ENCODE results near the gene AGAP1. TPM values are rescaled to one million over a fixed set of nuclear protein-coding genes. Genes with fewer than 3 reads are reported as not detected.

The AGAP1 gene
- polyA plus RNA-seq, 2 of the 4 experiments (the other 2 are of a cell fraction): 20.2 to 21.9 TPM

DNA sequence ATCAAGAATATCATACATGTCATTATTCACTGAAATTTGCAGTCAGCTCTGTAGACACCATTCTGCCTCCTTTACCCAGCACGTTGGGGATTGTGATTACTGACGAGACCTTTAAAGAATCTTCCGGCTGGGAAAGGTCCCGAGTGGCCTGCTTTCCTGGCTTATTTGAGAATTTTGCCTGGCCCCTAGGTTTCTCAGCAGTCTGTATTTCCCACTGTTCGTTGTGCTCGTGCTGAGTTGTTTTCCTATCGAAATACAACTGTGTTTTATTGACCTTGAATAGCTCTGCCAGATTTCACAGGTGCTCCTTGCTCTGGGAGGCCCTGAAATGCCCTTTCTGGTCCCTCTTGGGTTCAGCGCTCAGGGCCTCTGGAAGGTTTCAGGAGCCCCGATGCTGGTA, 94.9 kb downstream of the AGAP1 start:
- H3K4me2 ChIP-seq: no peak overlapping the region
- no peak for FAIRE-seq
- ChIA-PET POLR2A (no interaction called here), CTCF (interaction anchor here (0.5 to 1.7 kb wide), 4 partner anchors 157 to 586 kb away, joined by 3 to 6 read pairs (median 4); no protein-coding TSS in a partner anchor)
- no peak for ATAC-seq
- TF ChIP-seq TP53 (CRISPR knock-in tag; IDR thresholded peaks at IDR 0.05): no peak
- no peak for TF ChIP-seq ESRRA (IDR thresholded peaks at IDR 0.05; ENCODE audit: borderline replicate concordance, low read length)
- no peak for TF ChIP-seq KDM5A (IDR thresholded peaks at IDR 0.05)
- TF ChIP-seq CHD2 (IDR thresholded peaks at IDR 0.05; ENCODE audit: low read length, partially characterized antibody): no peak
- no peak for TF ChIP-seq HES2 (IDR thresholded peaks at IDR 0.05)
- no peak for TF ChIP-seq RAD21 (conservative IDR thresholded peaks at IDR 0.05 in 1 of 2, IDR thresholded peaks at IDR 0.05 in 1 of 2)
- TF ChIP-seq SREBF2 (IDR thresholded peaks at IDR 0.05): no peak
- TF ChIP-seq MYC (IDR thresholded peaks at IDR 0.05; ENCODE audit: borderline replicate concordance, low read length): no peak
- no peak for TF ChIP-seq ZSCAN20 (CRISPR knock-in tag; IDR thresholded peaks at IDR 0.05)
- no peak for TF ChIP-seq HDAC2 (IDR thresholded peaks at IDR 0.05)
- no peak for TF ChIP-seq EHF (CRISPR knock-in tag; IDR thresholded peaks at IDR 0.05)
- TF ChIP-seq NPAS2 (CRISPR knock-in tag; IDR thresholded peaks at IDR 0.05; ENCODE audit: borderline replicate concordance): no peak
- TF ChIP-seq RNF2 (IDR thresholded peaks at IDR 0.05; ENCODE audit: borderline replicate concordance, low read depth): no peak
- TF ChIP-seq SMC3 (IDR thresholded peaks at IDR 0.05): no peak
- TF ChIP-seq ZC3H11A (IDR thresholded peaks at IDR 0.05): no peak
- TF ChIP-seq ZFP36 (IDR thresholded peaks at IDR 0.05; ENCODE audit: borderline replicate concordance, partially characterized antibody): no peak
- no peak for TF ChIP-seq JUNB (IDR thresholded peaks at IDR 0.05)
- TF ChIP-seq BHLHE40 (IDR thresholded peaks at IDR 0.05; ENCODE audit: low read depth, low read length): no peak
- no peak for TF ChIP-seq FOXS1 (CRISPR knock-in tag; IDR thresholded peaks at IDR 0.05)
- TF ChIP-seq CHD4 (IDR thresholded peaks at IDR 0.05; ENCODE audit: borderline replicate concordance): no peak
- no peak for DNase-seq (ENCODE audit: low read depth in 1 of 2, low spot score in 1 of 2)
- H3K4me1 ChIP-seq: peaks cover 2% of the 10 kb centered on the region
- H3K27ac ChIP-seq: no peak overlapping the region
- no peaks in the 10 kb centered on the region for H3K9me3 ChIP-seq
- no peak overlapping the region for H3K4me3 ChIP-seq
- 91% methylated on average over 9 of the region's 9 CpGs for WGBS (ENCODE audit: missing lambda C conversion rate)

DNA sequence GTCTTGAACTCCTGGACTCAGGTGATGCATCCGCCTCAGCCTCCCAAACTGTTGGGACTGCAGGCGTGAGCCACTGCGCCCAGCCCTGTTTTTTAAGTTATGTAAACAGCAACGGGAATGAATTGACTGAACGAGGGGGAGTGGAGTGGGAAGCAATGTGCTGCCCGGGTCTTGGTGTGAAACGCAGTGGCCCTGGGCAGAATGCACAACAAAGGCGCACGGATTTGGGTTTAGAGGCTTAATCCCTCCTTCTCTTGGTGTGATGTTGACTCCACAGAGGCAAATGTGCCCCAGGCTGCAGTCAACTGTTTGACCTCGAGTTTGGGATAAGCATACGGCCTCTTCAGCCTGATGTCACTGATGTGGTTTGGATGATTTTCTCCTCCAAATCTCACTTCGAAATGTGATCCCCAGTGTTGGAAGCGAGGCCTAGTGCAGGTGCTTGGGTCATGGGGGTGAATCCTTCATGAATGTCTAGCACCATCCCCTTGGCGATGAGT, 97.4 kb downstream of the AGAP1 start:
- Histone ChIP-seq H3K27ac (no peak overlapping the region), H3K4me3 (no peak overlapping the region), H3K4me1 (peaks cover 8% of the 10 kb centered on the region), H3K9me3 (no peaks in the 10 kb centered on the region), H3K4me2 (no peak overlapping the region)
- TF ChIP-seq EHF (CRISPR knock-in tag; IDR thresholded peaks at IDR 0.05) (no peak), RAD21 (conservative IDR thresholded peaks at IDR 0.05 in 1 of 2, IDR thresholded peaks at IDR 0.05 in 1 of 2) (no peak), FOXS1 (CRISPR knock-in tag; IDR thresholded peaks at IDR 0.05) (no peak), HOXA7 (CRISPR knock-in tag; IDR thresholded peaks at IDR 0.05) (no peak), NFE2L2 (conservative IDR thresholded peaks at IDR 0.05; ENCODE audit: low read length) (no peak), ZSCAN20 (CRISPR knock-in tag; IDR thresholded peaks at IDR 0.05) (no peak)
- TF ChIP-seq, protein P1, sequence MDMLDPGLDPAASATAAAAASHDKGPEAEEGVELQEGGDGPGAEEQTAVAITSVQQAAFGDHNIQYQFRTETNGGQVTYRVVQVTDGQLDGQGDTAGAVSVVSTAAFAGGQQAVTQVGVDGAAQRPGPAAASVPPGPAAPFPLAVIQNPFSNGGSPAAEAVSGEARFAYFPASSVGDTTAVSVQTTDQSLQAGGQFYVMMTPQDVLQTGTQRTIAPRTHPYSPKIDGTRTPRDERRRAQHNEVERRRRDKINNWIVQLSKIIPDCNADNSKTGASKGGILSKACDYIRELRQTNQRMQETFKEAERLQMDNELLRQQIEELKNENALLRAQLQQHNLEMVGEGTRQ (IDR thresholded peaks at IDR 0.05): no peak
- WGBS (ENCODE audit: missing lambda C conversion rate): 95% methylated on average over 14 of the region's 14 CpGs
- ChIA-PET POLR2A (no interaction called here), CTCF (interaction anchor here (0.6 to 9.6 kb wide), 3 partner anchors 154 to 830 kb away, joined by 3 to 205 read pairs (median 190); no protein-coding TSS in a partner anchor)
- no peak for FAIRE-seq
- no peak for ATAC-seq
- DNase-seq (ENCODE audit: low read depth in 1 of 2, low spot score in 1 of 2): no peak

GRCh38 chr2:235591921-235592320, 98.1 kb downstream of the AGAP1 start:
- CTCF ChIA-PET: interaction anchor here (0.8 to 9.6 kb wide), 3 partner anchors 40 to 453 kb away, joined by 3 to 205 read pairs (median 190); no protein-coding TSS in a partner anchor
- no peak for ATAC-seq

More at GRCh38 chr2:235591921-235592320, 98.1 kb downstream of the AGAP1 start:
- DNase-seq (ENCODE audit: low read depth in 1 of 2, low spot score in 1 of 2): no peak
- no peak for FAIRE-seq
- H3K4me3 ChIP-seq: no peak overlapping the region
- no peaks in the 10 kb centered on the region for H3K9me3 ChIP-seq
- TF ChIP-seq, protein P2, sequence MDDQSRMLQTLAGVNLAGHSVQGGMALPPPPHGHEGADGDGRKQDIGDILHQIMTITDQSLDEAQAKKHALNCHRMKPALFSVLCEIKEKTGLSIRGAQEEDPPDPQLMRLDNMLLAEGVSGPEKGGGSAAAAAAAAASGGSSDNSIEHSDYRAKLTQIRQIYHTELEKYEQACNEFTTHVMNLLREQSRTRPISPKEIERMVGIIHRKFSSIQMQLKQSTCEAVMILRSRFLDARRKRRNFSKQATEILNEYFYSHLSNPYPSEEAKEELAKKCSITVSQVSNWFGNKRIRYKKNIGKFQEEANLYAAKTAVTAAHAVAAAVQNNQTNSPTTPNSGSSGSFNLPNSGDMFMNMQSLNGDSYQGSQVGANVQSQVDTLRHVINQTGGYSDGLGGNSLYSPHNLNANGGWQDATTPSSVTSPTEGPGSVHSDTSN (IDR thresholded peaks at IDR 0.05): no peak
- TF ChIP-seq FOSB (CRISPR knock-in tag; IDR thresholded peaks at IDR 0.05): no peak
- TF ChIP-seq CBX8 (IDR thresholded peaks at IDR 0.05): no peak
- TF ChIP-seq JUNB (IDR thresholded peaks at IDR 0.05): no peak
- TF ChIP-seq, protein P3, sequence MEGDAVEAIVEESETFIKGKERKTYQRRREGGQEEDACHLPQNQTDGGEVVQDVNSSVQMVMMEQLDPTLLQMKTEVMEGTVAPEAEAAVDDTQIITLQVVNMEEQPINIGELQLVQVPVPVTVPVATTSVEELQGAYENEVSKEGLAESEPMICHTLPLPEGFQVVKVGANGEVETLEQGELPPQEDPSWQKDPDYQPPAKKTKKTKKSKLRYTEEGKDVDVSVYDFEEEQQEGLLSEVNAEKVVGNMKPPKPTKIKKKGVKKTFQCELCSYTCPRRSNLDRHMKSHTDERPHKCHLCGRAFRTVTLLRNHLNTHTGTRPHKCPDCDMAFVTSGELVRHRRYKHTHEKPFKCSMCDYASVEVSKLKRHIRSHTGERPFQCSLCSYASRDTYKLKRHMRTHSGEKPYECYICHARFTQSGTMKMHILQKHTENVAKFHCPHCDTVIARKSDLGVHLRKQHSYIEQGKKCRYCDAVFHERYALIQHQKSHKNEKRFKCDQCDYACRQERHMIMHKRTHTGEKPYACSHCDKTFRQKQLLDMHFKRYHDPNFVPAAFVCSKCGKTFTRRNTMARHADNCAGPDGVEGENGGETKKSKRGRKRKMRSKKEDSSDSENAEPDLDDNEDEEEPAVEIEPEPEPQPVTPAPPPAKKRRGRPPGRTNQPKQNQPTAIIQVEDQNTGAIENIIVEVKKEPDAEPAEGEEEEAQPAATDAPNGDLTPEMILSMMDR (IDR thresholded peaks at IDR 0.05): no peak
- no peak for TF ChIP-seq RAD21 (conservative IDR thresholded peaks at IDR 0.05 in 1 of 2, IDR thresholded peaks at IDR 0.05 in 1 of 2)
- TF ChIP-seq ZC3H11A (IDR thresholded peaks at IDR 0.05): no peak
- TF ChIP-seq RCOR1 (IDR thresholded peaks at IDR 0.05; ENCODE audit: low read depth, low read length): no peak
- no peak for TF ChIP-seq HOXA7 (CRISPR knock-in tag; IDR thresholded peaks at IDR 0.05)
- TF ChIP-seq EP300 (IDR thresholded peaks at IDR 0.05): no peak
- POLR2A ChIA-PET: no interaction called here
- 0 out of 6 replicates have a peak overlapping the region, but pooled peaks of 1 of the 2 experiments have one; percentile 1 for H3K27ac ChIP-seq
- H3K4me2 ChIP-seq: no peak overlapping the region
- peaks cover 8% of the 10 kb centered on the region for H3K4me1 ChIP-seq
- 95% methylated on average over 5 of the region's 5 CpGs for WGBS (ENCODE audit: missing lambda C conversion rate)

Data from A549 (cell line).